ENCODE data around the gene BAG1. TPM values are rescaled to one million over a fixed set of nuclear protein-coding genes. Genes with fewer than 3 reads are reported as not detected.

Gene BAG1
- total RNA-seq: 10.4 and 16.8 TPM in 2 replicates

GRCh38 chr9:33264473-33265177, at the start of gene BAG1, which contains the start of gene CHMP5:
BAG1 (minus strand) TSS chr9:33264708.
CHMP5 (plus strand) TSS chr9:33265049; CDS start chr9:33265079, 30 bp downstream.

GRCh38 chr9:33290247-33291030, 25.9 kb upstream of the BAG1 start, which contains the start of gene NFX1:
NFX1 (plus strand) TSS chr9:33290516; CDS start chr9:33290573, 57 bp downstream.

GRCh38 chr9:33239921-33240320, 24.6 kb downstream of the BAG1 start, which contains the start of gene SPINK4:
SPINK4 (plus strand) TSS chr9:33240167; CDS start chr9:33240209, 42 bp downstream.

Other genes with a start within 250 kb of the BAG1 start
- 82.7 and 92.0 TPM in 2 replicates for gene DNAJA1, start 239.4 kb downstream of the BAG1 start, total RNA-seq
- 16.4 and 20.9 TPM in 2 replicates for gene SMU1, start 188.0 kb downstream of the BAG1 start, total RNA-seq
- 45.8 and 49.4 TPM in 2 replicates for gene B4GALT1, start 97.4 kb downstream of the BAG1 start, total RNA-seq
- gene SPINK4, start 24.5 kb downstream of the BAG1 start, total RNA-seq: not detected in 2 replicates
- 57.6 and 58.5 TPM in 2 replicates for gene CHMP5, start 341 bp upstream of the BAG1 start, total RNA-seq
- 13.8 and 19.3 TPM in 2 replicates for gene NFX1, start 25.8 kb upstream of the BAG1 start, total RNA-seq
- not detected in 2 replicates for gene AQP7, start 137.9 kb upstream of the BAG1 start, total RNA-seq
- gene AQP3, start 182.9 kb upstream of the BAG1 start, total RNA-seq: 1.2 and 2.3 TPM in 2 replicates
- 36.9 and 40.9 TPM in 2 replicates for gene NOL6, start 209.2 kb upstream of the BAG1 start, total RNA-seq

Measured in myometrial cell (primary cell).